HepG2 (cell line): ENCODE results near the gene PLPP7. TPM values are rescaled to one million over a fixed set of nuclear protein-coding genes. Genes with fewer than 3 reads are reported as not detected.

ENCODE experiments used
- ATRX ChIP-seq: sonication (generic); formaldehyde crosslinking; IDR thresholded peaks from 2 replicates; pipeline ENCODE4 v1.4.0; 2020; ENCODE audit warnings: missing genetic modification reagents, borderline replicate concordance
- CENPX ChIP-seq: sonication (generic); formaldehyde crosslinking; IDR thresholded peaks from 2 replicates; pipeline ENCODE4 v1.9.0; 2021; ENCODE audit warnings: mild to moderate bottlenecking, missing genetic modification reagents, moderate library complexity
- ELF3 ChIP-seq: IDR thresholded peaks from 2 replicates; pipeline ENCODE4 v1.6.1; 2016; ENCODE audit warnings: missing genetic modification reagents, missing compliant biosample characterization
- FIP1L1 ChIP-seq: fragments of 200-400 bp; formaldehyde crosslinking; IDR thresholded peaks from 2 replicates; pipeline ENCODE4 v1.6.1; 2018; ENCODE audit warnings: low read depth, mild to moderate bottlenecking, low read length, moderate library complexity, borderline replicate concordance; ENCODE audit not compliant: insufficient read depth
- MYNN ChIP-seq: sonication (generic); formaldehyde crosslinking; IDR thresholded peaks from 2 replicates; pipeline ENCODE4 v1.4.0; 2020; ENCODE audit warnings: mild to moderate bottlenecking, low read depth, missing genetic modification reagents
- NBN ChIP-seq: fragments of 450-650 bp; conservative IDR thresholded peaks from 2 replicates; pipeline ENCODE4 v1.6.1; 2017
- PCBP1 ChIP-seq: fragments of 200-400 bp; formaldehyde crosslinking; IDR thresholded peaks from 2 replicates; pipeline ENCODE4 v1.6.1; 2017; ENCODE audit warnings: mild to moderate bottlenecking, low read depth, low read length, borderline replicate concordance
- ZBTB7B ChIP-seq: sonication (generic); formaldehyde crosslinking; IDR thresholded peaks from 2 replicates; pipeline ENCODE4 v1.4.0; 2020; ENCODE audit warnings: missing genetic modification reagents
- ZFX ChIP-seq: sonication (generic); formaldehyde crosslinking; IDR thresholded peaks from 2 replicates; pipeline ENCODE4 v1.4.0; 2020; ENCODE audit warnings: mild to moderate bottlenecking, low read depth, missing genetic modification reagents, moderate library complexity
- ZNF253 ChIP-seq: sonication (generic); formaldehyde crosslinking; IDR thresholded peaks from 2 replicates; pipeline ENCODE4 v1.8.0; 2022; ENCODE audit warnings: mild to moderate bottlenecking, missing genetic modification reagents, borderline replicate concordance
- ZNF3 ChIP-seq: IDR thresholded peaks from 2 replicates; pipeline ENCODE4 v1.7.0; 2017; ENCODE audit warnings: inconsistent platforms
- ZNF329 ChIP-seq: sonication (generic); formaldehyde crosslinking; IDR thresholded peaks from 2 replicates; pipeline ENCODE4 v1.9.0; 2021; ENCODE audit warnings: low read depth, mild to moderate bottlenecking, missing genetic modification reagents
- ZNF432 ChIP-seq: sonication (generic); formaldehyde crosslinking; IDR thresholded peaks from 2 replicates; pipeline ENCODE4 v1.5.0; 2020; ENCODE audit warnings: missing genetic modification reagents, mild to moderate bottlenecking, borderline replicate concordance
- ZNF589 ChIP-seq: sonication (generic); formaldehyde crosslinking; conservative IDR thresholded peaks from 2 replicates; pipeline ENCODE4 v1.8.0; 2022; ENCODE audit warnings: mild to moderate bottlenecking, moderate library complexity, missing genetic modification reagents
- ZNF740 ChIP-seq: sonication (generic); formaldehyde crosslinking; IDR thresholded peaks from 2 replicates; pipeline ENCODE4 v1.4.0; 2020; ENCODE audit warnings: missing genetic modification reagents
- polyA plus RNA-seq, 8 experiments: library from polyadenylated mRNA; depleted of rRNA in 3 of 8; stranded (reverse) in 7 of 8; unstranded in 1 of 8; fragments of >200 nt; fragmentation: Illumina TruSeq in 4 of 8; extraction: Trizol in 4 of 8; gene quantifications; 2 replicates each; pipeline versions ENCODE4 v1.2.1 to v1.2.3, GENCODE V29; 2011 to 2016; ENCODE audit warnings: low read depth in 4 of 8, missing spikeins in 1 of 8, mixed read lengths in 1 of 8; ENCODE audit not compliant: insufficient read depth in 1 of 8
- total RNA-seq, 5 experiments: library from RNA; depleted of rRNA; stranded (reverse); fragments of >200 nt; fragmentation: Illumina TruSeq; extraction: Trizol; gene quantifications; 2 replicates each; pipeline ENCODE4 v1.2.3, GENCODE V29; 2016; ENCODE audit warnings: low read depth in 1 of 5
- TF ChIP-seq, protein P1 (sequence below): sonication (generic); formaldehyde crosslinking; IDR thresholded peaks from 2 replicates; pipeline ENCODE4 v1.5.1; 2020; ENCODE audit warnings: mild to moderate bottlenecking, missing genetic modification reagents, moderate library complexity
- TF ChIP-seq, protein P2 (sequence below): sonication (generic); formaldehyde crosslinking; IDR thresholded peaks from 2 replicates; pipeline ENCODE4 v1.4.0; 2020; ENCODE audit warnings: missing genetic modification reagents, borderline replicate concordance

PLPP7 gene
- total and polyA plus RNA-seq, 2 of the 13 experiments (the other 11 are each of a cell fraction or from before 2014, with no cell fraction given), result 0.33 to 1.2 TPM

GRCh38 chr9:131276891-131277286 is 12.6 kb upstream of the PLPP7 start (continued):
- no peak for TF ChIP-seq ZFX (CRISPR knock-in tag)
- TF ChIP-seq CENPX (CRISPR knock-in tag), result no peak
- 0 out of 2 replicates have a peak, but pooled peaks have one; percentile 2 for TF ChIP-seq ZBTB7B (CRISPR knock-in tag)
- TF ChIP-seq ZNF589 (CRISPR knock-in tag), result no peak
- TF ChIP-seq NBN, result no peak
- TF ChIP-seq, protein P1, sequence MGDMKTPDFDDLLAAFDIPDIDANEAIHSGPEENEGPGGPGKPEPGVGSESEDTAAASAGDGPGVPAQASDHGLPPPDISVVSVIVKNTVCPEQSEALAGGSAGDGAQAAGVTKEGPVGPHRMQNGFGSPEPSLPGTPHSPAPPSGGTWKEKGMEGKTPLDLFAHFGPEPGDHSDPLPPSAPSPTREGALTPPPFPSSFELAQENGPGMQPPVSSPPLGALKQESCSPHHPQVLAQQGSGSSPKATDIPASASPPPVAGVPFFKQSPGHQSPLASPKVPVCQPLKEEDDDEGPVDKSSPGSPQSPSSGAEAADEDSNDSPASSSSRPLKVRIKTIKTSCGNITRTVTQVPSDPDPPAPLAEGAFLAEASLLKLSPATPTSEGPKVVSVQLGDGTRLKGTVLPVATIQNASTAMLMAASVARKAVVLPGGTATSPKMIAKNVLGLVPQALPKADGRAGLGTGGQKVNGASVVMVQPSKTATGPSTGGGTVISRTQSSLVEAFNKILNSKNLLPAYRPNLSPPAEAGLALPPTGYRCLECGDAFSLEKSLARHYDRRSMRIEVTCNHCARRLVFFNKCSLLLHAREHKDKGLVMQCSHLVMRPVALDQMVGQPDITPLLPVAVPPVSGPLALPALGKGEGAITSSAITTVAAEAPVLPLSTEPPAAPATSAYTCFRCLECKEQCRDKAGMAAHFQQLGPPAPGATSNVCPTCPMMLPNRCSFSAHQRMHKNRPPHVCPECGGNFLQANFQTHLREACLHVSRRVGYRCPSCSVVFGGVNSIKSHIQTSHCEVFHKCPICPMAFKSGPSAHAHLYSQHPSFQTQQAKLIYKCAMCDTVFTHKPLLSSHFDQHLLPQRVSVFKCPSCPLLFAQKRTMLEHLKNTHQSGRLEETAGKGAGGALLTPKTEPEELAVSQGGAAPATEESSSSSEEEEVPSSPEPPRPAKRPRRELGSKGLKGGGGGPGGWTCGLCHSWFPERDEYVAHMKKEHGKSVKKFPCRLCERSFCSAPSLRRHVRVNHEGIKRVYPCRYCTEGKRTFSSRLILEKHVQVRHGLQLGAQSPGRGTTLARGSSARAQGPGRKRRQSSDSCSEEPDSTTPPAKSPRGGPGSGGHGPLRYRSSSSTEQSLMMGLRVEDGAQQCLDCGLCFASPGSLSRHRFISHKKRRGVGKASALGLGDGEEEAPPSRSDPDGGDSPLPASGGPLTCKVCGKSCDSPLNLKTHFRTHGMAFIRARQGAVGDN (CRISPR knock-in tag), result 0 out of 2 replicates have a peak, but pooled peaks have one; percentile 10
- TF ChIP-seq ZNF253 (CRISPR knock-in tag), result no peak
- TF ChIP-seq MYNN (CRISPR knock-in tag), result no peak
- TF ChIP-seq ELF3 (CRISPR knock-in tag), result no peak
- no peak for TF ChIP-seq FIP1L1
- TF ChIP-seq, protein P2, sequence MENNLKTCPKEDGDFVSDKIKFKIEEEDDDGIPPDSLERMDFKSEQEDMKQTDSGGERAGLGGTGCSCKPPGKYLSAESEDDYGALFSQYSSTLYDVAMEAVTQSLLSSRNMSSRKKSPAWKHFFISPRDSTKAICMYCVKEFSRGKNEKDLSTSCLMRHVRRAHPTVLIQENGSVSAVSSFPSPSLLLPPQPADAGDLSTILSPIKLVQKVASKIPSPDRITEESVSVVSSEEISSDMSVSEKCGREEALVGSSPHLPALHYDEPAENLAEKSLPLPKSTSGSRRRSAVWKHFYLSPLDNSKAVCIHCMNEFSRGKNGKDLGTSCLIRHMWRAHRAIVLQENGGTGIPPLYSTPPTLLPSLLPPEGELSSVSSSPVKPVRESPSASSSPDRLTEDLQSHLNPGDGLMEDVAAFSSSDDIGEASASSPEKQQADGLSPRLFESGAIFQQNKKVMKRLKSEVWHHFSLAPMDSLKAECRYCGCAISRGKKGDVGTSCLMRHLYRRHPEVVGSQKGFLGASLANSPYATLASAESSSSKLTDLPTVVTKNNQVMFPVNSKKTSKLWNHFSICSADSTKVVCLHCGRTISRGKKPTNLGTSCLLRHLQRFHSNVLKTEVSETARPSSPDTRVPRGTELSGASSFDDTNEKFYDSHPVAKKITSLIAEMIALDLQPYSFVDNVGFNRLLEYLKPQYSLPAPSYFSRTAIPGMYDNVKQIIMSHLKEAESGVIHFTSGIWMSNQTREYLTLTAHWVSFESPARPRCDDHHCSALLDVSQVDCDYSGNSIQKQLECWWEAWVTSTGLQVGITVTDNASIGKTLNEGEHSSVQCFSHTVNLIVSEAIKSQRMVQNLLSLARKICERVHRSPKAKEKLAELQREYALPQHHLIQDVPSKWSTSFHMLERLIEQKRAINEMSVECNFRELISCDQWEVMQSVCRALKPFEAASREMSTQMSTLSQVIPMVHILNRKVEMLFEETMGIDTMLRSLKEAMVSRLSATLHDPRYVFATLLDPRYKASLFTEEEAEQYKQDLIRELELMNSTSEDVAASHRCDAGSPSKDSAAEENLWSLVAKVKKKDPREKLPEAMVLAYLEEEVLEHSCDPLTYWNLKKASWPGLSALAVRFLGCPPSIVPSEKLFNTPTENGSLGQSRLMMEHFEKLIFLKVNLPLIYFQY, result no peak
- TF ChIP-seq PCBP1, result no peak
- TF ChIP-seq ZNF740 (CRISPR knock-in tag), result no peak
- no peak for TF ChIP-seq ZNF329 (CRISPR knock-in tag)
- TF ChIP-seq ZNF432 (CRISPR knock-in tag), result no peak
- TF ChIP-seq ATRX (CRISPR knock-in tag), result no peak
- no peak for TF ChIP-seq ZNF3 (CRISPR knock-in tag)
- TF ChIP-seq, all 625 proteins: peak for 4
